Caco-2 (cell line): ENCODE data around the gene IGSF23. TPM values are rescaled to one million over a fixed set of nuclear protein-coding genes. Genes with fewer than 3 reads are reported as not detected.

Experiments
- BruUV-seq: library from RNA; stranded (reverse); fragments of 400-500 nt; replicated peaks from 2 replicates; lab custom pipeline; 2021; lab: Mats Ljungman, UMichigan
- CTCF ChIA-PET: fragments of 300-600 bp; sonication (Branson Sonifier 250); formaldehyde crosslinking; loops from one replicate; lab custom pipeline; 2022; ENCODE audit warnings: antibody characterized with exemption; lab: Charles Lee
- POLR2A ChIA-PET: fragments of 300-600 bp; sonication (Branson Sonifier 250); formaldehyde crosslinking; loops from one replicate; lab custom pipeline; 2022; ENCODE audit warnings: antibody characterized with exemption; lab: Charles Lee
- DNase-seq, 2 experiments: peaks; one replicate each; pipeline versions ENCODE4 v3.0.0 to v3.0.0-alpha.2; 2020 to 2022
- H3K27me3 ChIP-seq: replicated peaks from 2 replicates; pipeline ENCODE4 v1.6.0; 2011; ENCODE audit warnings: low read length; ENCODE audit not compliant: control insufficient read depth, insufficient read depth
- H3K36me3 ChIP-seq: 2 replicates; pipeline ENCODE4 v1.5.1; 2011; ENCODE audit warnings: low read length; ENCODE audit not compliant: control insufficient read depth, insufficient read depth
- H3K4me1 ChIP-seq: fragments of 250-450 bp; sonication (Bioruptor Pico); 2 replicates; pipeline ENCODE4 v1.5.1; 2020; ENCODE audit warnings: mild to moderate bottlenecking
- H3K4me3 ChIP-seq: 2 replicates; pipeline ENCODE4 v1.5.1; 2011; ENCODE audit warnings: low read depth, mild to moderate bottlenecking, control low read depth, low read length
- H3K9me3 ChIP-seq: fragments of 250-450 bp; sonication (Bioruptor Pico); 2 replicates; pipeline ENCODE4 v1.5.1; 2020; ENCODE audit warnings: mild to moderate bottlenecking, moderate library complexity
- H3K27ac Mint-ChIP-seq: one replicate; pipeline ENCODE4 v1.8.0; 2022; ENCODE audit warnings: mixed read lengths; ENCODE audit not compliant: unreplicated experiment
- H3K27me3 Mint-ChIP-seq: one replicate; pipeline ENCODE4 v1.8.0; 2022; ENCODE audit warnings: mixed read lengths; ENCODE audit not compliant: insufficient read depth, unreplicated experiment
- H3K36me3 Mint-ChIP-seq: one replicate; pipeline ENCODE4 v1.8.0; 2022; ENCODE audit warnings: mild to moderate bottlenecking, mixed read lengths; ENCODE audit not compliant: insufficient read depth, unreplicated experiment
- H3K4me1 Mint-ChIP-seq: one replicate; pipeline ENCODE4 v1.8.0; 2022; ENCODE audit warnings: low read depth, mixed read lengths; ENCODE audit not compliant: unreplicated experiment
- H3K4me3 Mint-ChIP-seq: one replicate; pipeline ENCODE4 v1.8.0; 2022; ENCODE audit warnings: mild to moderate bottlenecking, moderate library complexity, mixed read lengths; ENCODE audit not compliant: unreplicated experiment
- H3K9me3 Mint-ChIP-seq: one replicate; pipeline ENCODE4 v1.8.0; 2022; ENCODE audit warnings: mixed read lengths; ENCODE audit not compliant: unreplicated experiment
- CTCF ChIP-seq, 2 experiments: fragments of 200-600 bp in 1 of 2; IDR thresholded peaks; 1 replicate in 1 of 2; 2 replicates in 1 of 2; pipeline versions ENCODE4 v1.5.1 to v1.8.0; 2011 to 2022; ENCODE audit warnings: antibody characterized with exemption in 1 of 2, control low read depth in 1 of 2, inconsistent platforms in 1 of 2, low read depth in 1 of 2, low read length in 1 of 2, mild to moderate bottlenecking in 1 of 2, moderate library complexity in 1 of 2; ENCODE audit not compliant: insufficient read depth in 1 of 2, severe bottlenecking in 1 of 2, unreplicated experiment in 1 of 2
- intact Hi-C: fragments of 100-400 bp; cut with micrococcal nuclease; formaldehyde crosslinking; loops from one replicate; pipeline ENCODE4 v1.10.0; 2022; ENCODE audit not compliant: unreplicated experiment
- total RNA-seq: library from RNA; stranded (reverse); gene quantifications from 2 replicates; pipeline ENCODE4 v1.2.3, GENCODE V29; 2022

The IGSF23 gene
- total RNA-seq, 1 experiment from 2014 or later: 3.9 TPM

GRCh38 chr19:44634785-44635184 lies 21.4 kb downstream of the IGSF23 start:
- H3K27me3 ChIP-seq: no peaks in the 10 kb centered on the region
- peaks cover 39% of the 10 kb centered on the region for H3K4me1 ChIP-seq
- no peak overlapping the region for H3K4me3 ChIP-seq
- Mint-ChIP-seq H3K4me3 (no peak overlapping the region), H3K27ac (no peak overlapping the region), H3K4me1 (peaks cover 39% of the 10 kb centered on the region), H3K27me3 (no peaks in the 10 kb centered on the region), H3K36me3 (peaks cover 13% of the 10 kb centered on the region), H3K9me3 (peaks cover 9% of the 10 kb centered on the region)
- ChIA-PET POLR2A (interaction anchor here (0.9 kb wide), 1 partner anchor 20 kb away, joined by 8 read pairs; no protein-coding TSS in a partner anchor), CTCF (interaction anchor here (1.6 kb wide), 1 partner anchor 18 kb away, joined by 4 read pairs; no protein-coding TSS in a partner anchor)
- peaks cover 5% of the 10 kb centered on the region for H3K9me3 ChIP-seq
- peaks cover 2% of the 10 kb centered on the region for H3K36me3 ChIP-seq
- DNase-seq: no peak
- TF ChIP-seq CTCF (IDR thresholded peaks at IDR 0.05; ENCODE audit: insufficient read depth in 1 of 2, low read depth in 1 of 2, low read length in 1 of 2, severe bottlenecking in 1 of 2, unreplicated experiment in 1 of 2): no peak
- intact Hi-C loops: no loop called here
- no TSS peak for BruUV-seq

GRCh38 chr19:44635581-44636438 lies 22.4 kb downstream of the IGSF23 start:
- peaks cover 9% of the 10 kb centered on the region for H3K9me3 Mint-ChIP-seq
- no peak for DNase-seq
- ChIA-PET POLR2A (interaction anchor here (0.6 to 0.9 kb wide), 3 partner anchors 21 to 609 kb away, joined by 3 to 8 read pairs (median 4); no protein-coding TSS in a partner anchor), CTCF (interaction anchor here (1.4 to 1.8 kb wide), 3 partner anchors 19 to 65 kb away, joined by 4 to 6 read pairs (median 4); no protein-coding TSS in a partner anchor)
- Histone ChIP-seq H3K4me3 (no peak overlapping the region), H3K27me3 (no peaks in the 10 kb centered on the region), H3K36me3 (peaks cover 2% of the 10 kb centered on the region; the same call in 1 of the 2 replicates), H3K4me1 (peaks cover 49% of the 10 kb centered on the region), H3K9me3 (peaks cover 5% of the 10 kb centered on the region)
- H3K36me3 Mint-ChIP-seq: peaks cover 13% of the 10 kb centered on the region
- TF ChIP-seq CTCF (IDR thresholded peaks at IDR 0.05; ENCODE audit: insufficient read depth in 1 of 2, low read depth in 1 of 2, low read length in 1 of 2, severe bottlenecking in 1 of 2, unreplicated experiment in 1 of 2): no peak
- peaks cover 49% of the 10 kb centered on the region for H3K4me1 Mint-ChIP-seq
- no peak overlapping the region for H3K4me3 Mint-ChIP-seq
- H3K27ac Mint-ChIP-seq: no peak overlapping the region
- intact Hi-C loops: no loop called here
- no peaks in the 10 kb centered on the region for H3K27me3 Mint-ChIP-seq
- no TSS peak for BruUV-seq
